ENCODE results near the gene TCF4. TPM values are rescaled to one million over a fixed set of nuclear protein-coding genes. Genes with fewer than 3 reads are reported as not detected.

TCF4 gene
- total RNA-seq, 1 donor from 2014 or later: 56.8 TPM

GRCh38 chr18:55448420-55448819 lies 139.6 kb downstream of the TCF4 start:
- DNase-seq (ENCODE audit: low spot score, unreplicated experiment): no peak
- Mint-ChIP-seq H3K27ac (no peak overlapping the region), H3K27me3 (no peaks in the 10 kb centered on the region), H3K9me3 (ENCODE audit: low read depth) (peaks cover 9% of the 10 kb centered on the region), H3K4me1 (ENCODE audit: low read depth) (no peaks in the 10 kb centered on the region), H3K4me3 (ENCODE audit: low read depth) (no peak overlapping the region), H3K36me3 (ENCODE audit: insufficient read depth) (no peaks in the 10 kb centered on the region)
- TF ChIP-seq, protein P1, sequence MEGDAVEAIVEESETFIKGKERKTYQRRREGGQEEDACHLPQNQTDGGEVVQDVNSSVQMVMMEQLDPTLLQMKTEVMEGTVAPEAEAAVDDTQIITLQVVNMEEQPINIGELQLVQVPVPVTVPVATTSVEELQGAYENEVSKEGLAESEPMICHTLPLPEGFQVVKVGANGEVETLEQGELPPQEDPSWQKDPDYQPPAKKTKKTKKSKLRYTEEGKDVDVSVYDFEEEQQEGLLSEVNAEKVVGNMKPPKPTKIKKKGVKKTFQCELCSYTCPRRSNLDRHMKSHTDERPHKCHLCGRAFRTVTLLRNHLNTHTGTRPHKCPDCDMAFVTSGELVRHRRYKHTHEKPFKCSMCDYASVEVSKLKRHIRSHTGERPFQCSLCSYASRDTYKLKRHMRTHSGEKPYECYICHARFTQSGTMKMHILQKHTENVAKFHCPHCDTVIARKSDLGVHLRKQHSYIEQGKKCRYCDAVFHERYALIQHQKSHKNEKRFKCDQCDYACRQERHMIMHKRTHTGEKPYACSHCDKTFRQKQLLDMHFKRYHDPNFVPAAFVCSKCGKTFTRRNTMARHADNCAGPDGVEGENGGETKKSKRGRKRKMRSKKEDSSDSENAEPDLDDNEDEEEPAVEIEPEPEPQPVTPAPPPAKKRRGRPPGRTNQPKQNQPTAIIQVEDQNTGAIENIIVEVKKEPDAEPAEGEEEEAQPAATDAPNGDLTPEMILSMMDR (IDR thresholded peaks at IDR 0.05; ENCODE audit: unreplicated experiment): no peak

GRCh38 chr18:55447672-55448018 lies 140.3 kb downstream of the TCF4 start:
- no peak overlapping the region for H3K27ac Mint-ChIP-seq
- H3K36me3 Mint-ChIP-seq (ENCODE audit: insufficient read depth): no peaks in the 10 kb centered on the region
- H3K4me1 Mint-ChIP-seq (ENCODE audit: low read depth): no peaks in the 10 kb centered on the region
- peaks cover 9% of the 10 kb centered on the region for H3K9me3 Mint-ChIP-seq (ENCODE audit: low read depth)
- no peaks in the 10 kb centered on the region for H3K27me3 Mint-ChIP-seq
- no peak for DNase-seq (ENCODE audit: low spot score, unreplicated experiment)
- H3K4me3 Mint-ChIP-seq (ENCODE audit: low read depth): no peak overlapping the region
- TF ChIP-seq, protein P1 (IDR thresholded peaks at IDR 0.05; ENCODE audit: unreplicated experiment): no peak

DNA sequence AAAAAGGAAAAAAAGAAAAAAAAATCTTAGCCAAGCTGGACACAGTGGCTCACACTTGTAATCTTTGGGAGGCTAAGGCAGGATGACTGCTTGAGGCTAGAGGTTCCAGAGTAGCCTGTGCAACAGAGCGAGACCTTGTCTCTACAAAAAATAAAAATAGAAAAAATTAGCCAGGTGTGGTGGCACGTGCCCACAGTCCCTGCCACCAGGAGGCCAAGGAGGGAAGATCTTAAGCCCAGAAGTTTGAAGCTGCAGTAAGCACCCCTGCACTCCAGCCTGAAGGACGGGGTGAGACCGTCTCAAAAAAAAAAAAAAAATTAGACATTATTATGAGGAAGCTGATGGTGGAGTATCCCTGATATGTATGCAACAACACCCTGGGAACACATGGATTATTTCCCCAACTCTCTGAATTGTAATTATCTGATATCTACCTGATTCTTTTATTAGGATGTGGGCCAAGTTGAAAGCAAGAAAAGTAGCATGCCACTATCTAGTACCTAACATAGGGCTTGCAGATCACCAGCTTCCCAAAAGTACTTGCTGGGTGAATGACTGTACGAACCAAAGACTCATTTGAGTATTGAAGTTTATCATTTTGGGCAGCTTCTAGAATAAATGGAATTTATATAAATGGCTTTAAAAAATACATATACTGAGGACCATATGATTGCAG lies 140.9 kb downstream of the TCF4 start:
- no peaks in the 10 kb centered on the region for H3K36me3 Mint-ChIP-seq (ENCODE audit: insufficient read depth)
- no peak overlapping the region for H3K27ac Mint-ChIP-seq
- H3K4me1 Mint-ChIP-seq (ENCODE audit: low read depth): no peaks in the 10 kb centered on the region
- no peaks in the 10 kb centered on the region for H3K27me3 Mint-ChIP-seq
- H3K4me3 Mint-ChIP-seq (ENCODE audit: low read depth): no peak overlapping the region
- no peak for DNase-seq (ENCODE audit: low spot score, unreplicated experiment)
- peaks cover 9% of the 10 kb centered on the region for H3K9me3 Mint-ChIP-seq (ENCODE audit: low read depth)
- TF ChIP-seq, protein P1 (IDR thresholded peaks at IDR 0.05; ENCODE audit: unreplicated experiment): no peak

GRCh38 chr18:55444536-55444935 lies 143.5 kb downstream of the TCF4 start:
- no peaks in the 10 kb centered on the region for H3K27me3 Mint-ChIP-seq

GRCh38 chr18:55443776-55444175 lies 144.2 kb downstream of the TCF4 start:
- H3K4me1 Mint-ChIP-seq (ENCODE audit: low read depth): peaks cover 7% of the 10 kb centered on the region
- H3K4me3 Mint-ChIP-seq (ENCODE audit: low read depth): no peak overlapping the region
- H3K9me3 Mint-ChIP-seq (ENCODE audit: low read depth): peaks cover 9% of the 10 kb centered on the region
- H3K27ac Mint-ChIP-seq: no peak overlapping the region
- no peaks in the 10 kb centered on the region for H3K36me3 Mint-ChIP-seq (ENCODE audit: insufficient read depth)
- no peak for DNase-seq (ENCODE audit: low spot score, unreplicated experiment)
- H3K27me3 Mint-ChIP-seq: no peaks in the 10 kb centered on the region
- TF ChIP-seq, protein P1 (IDR thresholded peaks at IDR 0.05; ENCODE audit: unreplicated experiment): no peak

More at GRCh38 chr18:55444536-55444935, 143.5 kb downstream of the TCF4 start:
- no peak overlapping the region for H3K4me3 Mint-ChIP-seq (ENCODE audit: low read depth)
- H3K27ac Mint-ChIP-seq: no peak overlapping the region
- H3K9me3 Mint-ChIP-seq (ENCODE audit: low read depth): peaks cover 9% of the 10 kb centered on the region
- DNase-seq (ENCODE audit: low spot score, unreplicated experiment): no peak
- TF ChIP-seq, protein P1 (IDR thresholded peaks at IDR 0.05; ENCODE audit: unreplicated experiment): no peak
- H3K4me1 Mint-ChIP-seq (ENCODE audit: low read depth): peaks cover 5% of the 10 kb centered on the region
- H3K36me3 Mint-ChIP-seq (ENCODE audit: insufficient read depth): no peaks in the 10 kb centered on the region
